HG02840 (cell line): ENCODE results near the gene DDHD1.

Source experiments
- ATAC-seq: cut with Tn5 transposase; IDR thresholded peaks from one replicate; pipeline ENCODE4 v1.9.1; 2021; ENCODE audit warnings: mild to moderate bottlenecking, moderate library complexity, moderate number of reproducible peaks; ENCODE audit not compliant: unreplicated experiment, low FRiP score

DDHD1 gene

DNA sequence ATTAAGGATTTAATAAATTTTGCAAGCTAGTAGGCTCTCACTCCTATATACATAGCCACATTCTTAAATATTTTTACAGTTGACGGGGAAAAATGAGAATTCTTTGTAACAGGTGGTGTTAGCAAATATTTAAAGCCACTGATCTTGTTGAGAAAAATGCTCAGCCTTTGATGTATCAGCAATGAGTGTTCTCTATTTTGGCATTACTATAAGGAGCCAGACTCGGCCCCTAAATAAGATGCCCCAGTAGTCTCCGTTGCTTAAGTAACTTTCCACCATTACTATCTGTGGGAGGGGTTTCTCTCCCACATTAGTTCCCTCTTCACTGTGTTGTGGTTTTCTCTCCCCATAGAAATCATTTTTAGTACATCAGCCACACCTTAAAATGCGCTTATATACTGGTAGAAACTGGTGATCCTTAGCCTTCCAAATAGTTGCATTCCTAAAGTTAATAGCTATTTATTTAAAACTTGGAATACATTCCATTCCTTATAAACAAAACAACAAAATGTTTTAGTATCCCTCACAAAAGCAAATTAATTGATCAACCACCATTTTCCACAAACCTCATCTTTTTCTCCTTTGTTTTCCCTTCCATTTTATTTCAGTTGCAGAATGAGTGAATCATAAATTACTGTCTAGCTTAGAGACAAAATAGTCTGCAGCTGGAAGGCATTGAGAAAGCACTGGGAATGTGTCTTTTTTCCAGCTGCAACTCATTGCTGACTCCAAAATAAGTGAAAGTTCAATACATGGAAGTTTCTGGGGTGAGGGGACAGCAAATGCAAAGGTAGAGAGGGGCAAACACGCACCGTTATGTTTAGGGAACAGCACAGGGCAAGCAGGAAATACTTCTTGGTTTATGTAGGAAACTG, 117.5 kb downstream of the DDHD1 start:
- ATAC-seq: no peak

DNA sequence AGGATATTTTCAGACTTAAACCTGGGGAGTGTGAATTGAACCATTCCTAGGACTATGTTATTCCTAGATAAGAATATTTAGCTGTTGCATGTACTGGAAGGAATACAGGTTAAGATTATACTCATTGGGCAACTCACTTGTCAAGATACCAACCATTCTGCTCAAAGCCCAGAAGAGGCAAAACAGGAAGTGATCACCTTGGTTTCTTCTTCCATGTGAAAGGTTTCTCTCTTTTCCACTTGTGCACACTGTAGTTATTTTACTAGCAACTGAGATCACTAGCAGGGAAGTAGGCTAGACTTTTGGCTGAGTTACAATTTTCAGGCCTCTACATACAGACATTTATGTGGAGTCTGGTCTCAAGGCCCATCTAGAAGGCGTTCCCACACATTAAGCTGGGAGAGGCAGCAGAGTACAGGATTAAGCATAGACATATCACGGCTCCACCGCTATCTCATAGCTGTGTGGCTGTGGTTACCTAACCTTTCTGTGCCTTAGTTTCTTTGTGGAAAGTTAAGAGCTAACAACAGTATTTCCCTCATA, 118.4 kb downstream of the DDHD1 start:
- ATAC-seq: no peak

DNA sequence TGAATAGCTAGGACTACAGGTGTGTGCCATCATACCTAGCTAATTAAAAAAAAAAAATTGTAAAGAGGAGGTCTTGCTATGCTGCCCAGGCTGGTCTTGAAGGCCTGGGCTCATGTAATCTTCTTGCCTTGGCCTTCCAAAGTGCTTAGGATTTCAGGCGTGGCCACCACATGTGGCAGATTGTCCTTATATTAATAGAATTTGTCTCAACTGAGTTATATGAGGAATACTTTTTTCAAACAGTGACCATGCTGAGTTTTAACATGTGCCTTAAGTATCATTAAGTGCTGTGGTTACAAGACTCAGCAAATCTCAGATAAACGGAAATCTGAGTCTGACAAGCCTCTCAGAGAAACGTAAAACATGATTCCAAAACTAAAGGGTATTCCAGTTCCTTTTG, 119.1 kb downstream of the DDHD1 start:
- ATAC-seq: no peak

DNA sequence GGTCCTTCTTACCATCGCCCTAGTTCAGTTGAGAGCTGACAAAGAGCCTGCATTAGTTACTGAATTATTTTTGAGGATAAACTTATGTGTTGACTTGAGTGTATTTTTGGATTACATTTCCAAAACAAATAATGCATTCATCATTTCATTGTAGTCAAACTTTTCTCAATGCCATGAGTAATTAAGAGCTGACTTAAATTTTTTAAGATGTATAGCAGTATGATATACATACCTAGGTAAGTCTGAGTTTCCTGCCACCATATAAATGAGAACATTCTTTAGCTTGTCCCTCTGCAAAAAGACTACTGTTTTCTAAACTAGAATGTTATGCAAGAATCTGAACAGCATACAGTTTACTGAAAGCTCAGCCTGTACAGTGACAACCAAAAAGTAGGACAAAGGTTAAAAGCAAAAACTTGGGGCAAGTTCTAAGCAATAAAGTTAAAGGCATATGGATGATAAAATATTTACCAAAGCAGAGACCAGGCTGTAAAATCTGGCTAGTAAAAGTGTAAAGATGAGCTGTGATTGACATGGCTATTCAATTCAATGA, 120.2 kb downstream of the DDHD1 start:
- ATAC-seq: no peak

DNA sequence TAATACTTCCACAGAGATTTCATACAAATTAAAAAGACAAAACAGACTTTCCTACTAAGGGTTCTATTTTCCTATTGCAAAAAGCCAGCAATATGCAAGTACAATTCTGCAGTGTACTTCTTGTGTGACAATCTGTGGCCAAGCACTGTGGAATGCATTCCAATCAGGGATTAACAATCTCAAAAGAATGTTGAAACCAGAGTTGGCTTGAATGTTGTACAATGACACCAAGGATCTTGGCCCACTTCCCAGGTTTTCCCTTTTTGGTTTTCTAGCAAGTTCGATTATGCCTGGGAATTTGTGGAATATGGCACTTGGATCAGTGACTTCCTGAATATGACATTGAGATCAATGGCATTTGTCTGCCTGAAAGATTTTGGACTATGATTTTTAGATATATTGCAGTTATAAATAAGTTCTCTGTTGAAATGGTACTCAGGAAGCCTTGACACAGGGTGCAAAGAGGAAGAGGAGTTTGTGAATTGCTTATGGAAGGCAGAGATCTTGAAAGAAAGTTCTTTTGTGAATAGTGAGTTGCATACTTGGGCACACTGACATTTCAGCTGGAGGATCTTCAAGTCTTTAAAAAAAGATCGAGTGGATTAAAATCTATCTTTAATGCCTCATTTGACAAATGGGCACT, 120.8 kb downstream of the DDHD1 start:
- no peak for ATAC-seq

DNA sequence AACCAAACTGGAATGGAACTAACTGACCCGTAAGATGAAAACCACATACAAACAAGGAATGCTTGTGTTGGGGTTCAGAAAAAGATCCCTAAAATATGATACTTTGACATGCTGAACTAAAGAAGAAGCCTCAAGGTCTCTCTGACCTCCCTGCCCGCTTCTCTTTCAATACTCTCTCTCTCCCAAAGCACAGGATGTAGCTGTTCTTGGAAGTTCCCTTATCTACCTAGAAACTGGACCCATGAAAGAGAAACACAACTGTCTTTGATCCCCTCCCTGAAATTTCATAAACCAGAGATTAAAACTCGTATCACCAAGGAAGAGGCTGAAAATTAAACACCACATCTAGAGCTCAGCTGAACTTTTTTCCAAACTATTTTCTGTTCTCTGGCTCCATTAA, 125.6 kb downstream of the DDHD1 start:
- no peak for ATAC-seq

DNA sequence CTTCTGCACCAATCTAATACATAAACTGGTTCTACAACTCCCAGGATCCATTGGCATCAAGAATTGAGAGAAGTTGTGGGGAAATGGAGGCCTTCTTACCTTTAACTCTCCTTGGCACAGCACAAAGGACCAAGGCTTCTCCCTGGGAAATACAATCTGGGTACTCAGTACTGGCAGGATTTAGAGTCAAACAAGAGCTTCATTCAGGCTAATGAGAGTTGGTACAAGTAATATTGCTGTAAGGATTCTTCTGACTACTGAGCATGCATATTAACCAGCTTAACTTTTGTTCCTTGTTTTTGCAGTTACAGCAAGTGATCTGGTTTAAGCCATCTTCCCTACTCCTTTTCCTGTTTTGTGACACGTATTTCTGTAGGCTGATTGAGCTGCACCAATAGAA, 126.1 kb downstream of the DDHD1 start:
- ATAC-seq: no peak

DNA sequence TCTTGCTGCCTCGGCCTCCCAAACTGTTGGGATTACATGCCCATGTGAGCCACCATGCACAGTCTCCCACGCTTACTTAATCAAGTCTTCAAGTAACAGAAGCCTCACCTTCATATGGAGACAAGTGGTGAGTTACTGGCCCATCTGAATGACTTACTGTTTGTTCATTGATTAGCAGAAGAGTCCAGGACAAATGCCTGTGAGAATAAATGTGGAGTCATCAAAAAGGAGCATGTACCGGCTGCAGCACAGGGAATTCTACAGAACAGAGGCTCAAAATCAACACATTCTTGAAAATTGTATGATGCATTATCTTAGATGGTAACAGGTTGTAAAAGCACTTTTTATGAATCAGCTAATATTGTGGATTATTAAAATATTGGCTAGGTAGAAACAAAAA, 129.8 kb downstream of the DDHD1 start:
- no peak for ATAC-seq

DNA sequence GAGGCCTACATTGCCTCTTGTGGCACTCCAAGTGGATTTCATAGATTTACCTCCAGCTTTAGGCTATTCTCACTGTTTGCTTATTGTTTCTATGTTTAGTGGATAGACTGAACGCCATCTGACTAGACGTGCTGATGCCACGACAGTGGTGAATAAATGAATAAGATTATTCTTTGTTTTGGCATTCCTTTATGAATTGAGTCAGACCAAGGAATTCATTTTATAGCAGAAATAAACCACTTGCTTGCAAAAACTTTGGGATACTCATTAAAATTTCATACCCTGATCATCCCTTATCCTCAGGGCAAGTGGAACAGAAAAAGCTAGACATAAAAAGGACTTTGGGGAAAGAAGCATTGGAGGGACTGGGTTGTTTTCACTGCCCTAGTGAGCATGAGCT, 130.5 kb downstream of the DDHD1 start:
- ATAC-seq: no peak

DNA sequence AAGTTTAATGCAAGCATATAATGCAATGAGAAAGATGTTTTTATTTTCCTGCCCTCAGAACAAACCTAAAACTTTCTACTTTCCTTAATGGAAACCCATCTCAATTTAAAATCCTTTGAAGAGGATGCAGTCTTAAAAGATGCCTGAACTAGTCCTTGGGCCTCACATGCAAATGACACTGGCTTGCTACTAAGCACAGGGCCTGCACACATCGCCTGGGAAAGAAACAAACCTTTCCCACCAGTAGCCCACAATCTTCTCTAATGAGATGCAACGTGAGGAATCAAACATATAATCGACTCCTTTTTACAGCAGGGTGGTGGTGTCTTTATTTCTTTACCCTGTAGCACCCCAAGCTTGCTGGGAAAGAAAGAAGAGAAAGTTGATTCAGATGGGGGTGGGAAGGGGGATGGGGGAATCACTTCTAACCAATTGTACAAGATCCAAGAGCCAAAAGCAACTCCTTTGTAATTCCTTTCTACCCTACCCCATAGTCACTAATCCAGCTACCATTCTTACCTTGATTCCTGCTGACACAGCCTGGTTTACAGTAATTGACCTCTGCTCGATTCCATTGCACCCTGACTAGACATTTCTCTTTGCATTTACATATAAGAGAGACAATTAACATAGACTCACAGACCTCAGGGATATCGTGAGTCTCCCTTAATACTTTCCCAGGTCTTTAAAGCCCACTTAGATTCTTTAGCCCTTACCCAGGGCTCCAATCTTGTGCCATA, 132.8 kb downstream of the DDHD1 start:
- no peak for ATAC-seq

DNA sequence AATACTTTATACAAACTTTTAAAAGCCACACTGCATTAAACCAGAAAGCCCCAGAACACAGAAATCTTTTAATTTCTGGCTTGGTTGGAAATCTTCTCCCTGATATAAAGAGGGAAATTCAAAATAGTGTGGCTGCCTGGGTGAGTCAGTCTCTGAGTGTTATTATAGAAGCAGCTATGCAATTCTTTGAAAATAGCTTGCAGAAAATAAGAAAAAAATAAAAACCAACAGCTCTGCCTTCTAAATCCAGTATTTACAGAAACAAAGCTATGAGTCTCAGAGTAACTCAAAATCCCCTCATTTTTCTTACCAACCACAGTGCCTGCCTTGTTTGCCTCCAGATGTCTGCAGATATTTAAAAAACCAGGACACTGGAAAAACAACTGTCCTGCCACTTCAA, 133.7 kb downstream of the DDHD1 start:
- ATAC-seq: no peak

DNA sequence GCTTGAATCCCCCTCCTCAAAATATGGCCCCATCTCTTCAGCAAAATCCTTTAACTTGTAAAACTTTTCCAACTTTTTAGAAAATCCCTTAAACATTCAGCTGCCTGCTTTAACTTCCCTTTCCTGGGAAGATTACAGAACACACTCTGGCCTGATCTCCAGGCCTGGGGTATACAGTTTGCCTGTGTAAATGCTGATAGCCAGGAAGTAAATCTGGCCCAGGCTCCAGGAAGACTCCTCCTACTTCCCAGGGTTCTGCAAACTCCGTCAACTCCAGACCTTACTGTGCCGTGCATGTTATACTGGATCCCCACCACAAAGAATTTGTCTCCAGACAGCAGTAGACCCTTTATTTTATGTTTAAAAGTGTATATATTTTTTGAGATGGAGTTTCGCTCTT, 135.3 kb downstream of the DDHD1 start:
- no peak for ATAC-seq

DNA sequence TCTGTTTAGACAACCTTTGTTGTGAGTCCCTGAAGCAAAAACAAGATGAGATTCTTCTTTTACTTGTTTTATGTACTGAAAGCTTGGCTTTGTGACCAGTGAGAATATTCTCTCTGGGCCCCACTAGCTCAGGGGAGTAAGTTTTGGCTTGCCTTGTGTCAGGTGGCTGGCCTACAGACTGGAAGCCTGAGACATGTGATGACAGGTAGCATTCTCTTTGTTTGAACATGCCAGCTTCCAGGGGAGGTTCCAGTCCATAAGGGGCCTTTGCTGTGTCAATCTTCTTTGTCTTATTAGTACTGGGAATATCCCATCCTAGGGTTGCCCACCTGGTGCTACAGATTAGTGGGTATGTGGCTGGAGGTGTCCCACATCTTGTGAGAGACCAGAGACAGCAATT, 136.2 kb downstream of the DDHD1 start:
- no peak for ATAC-seq

DNA sequence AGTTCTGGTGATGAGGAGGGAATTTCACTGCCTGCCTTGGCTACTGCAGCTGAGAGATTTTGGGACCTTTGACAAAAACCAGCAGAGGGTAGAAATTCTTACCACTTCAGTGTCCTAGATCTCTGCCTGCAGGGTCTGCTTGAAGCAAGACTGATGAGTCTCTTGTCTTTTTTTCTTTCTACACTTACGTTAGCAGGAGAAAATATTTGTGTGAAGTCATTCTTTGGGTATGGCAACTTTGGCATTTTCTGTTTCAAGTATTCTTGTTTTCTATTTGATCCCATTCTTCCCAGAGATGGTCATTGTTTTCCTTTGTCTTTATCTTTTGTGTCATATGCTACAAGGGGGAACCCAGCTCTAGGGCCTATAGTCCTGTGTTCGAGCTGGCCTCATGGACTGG, 136.6 kb downstream of the DDHD1 start:
- ATAC-seq: no peak

DNA sequence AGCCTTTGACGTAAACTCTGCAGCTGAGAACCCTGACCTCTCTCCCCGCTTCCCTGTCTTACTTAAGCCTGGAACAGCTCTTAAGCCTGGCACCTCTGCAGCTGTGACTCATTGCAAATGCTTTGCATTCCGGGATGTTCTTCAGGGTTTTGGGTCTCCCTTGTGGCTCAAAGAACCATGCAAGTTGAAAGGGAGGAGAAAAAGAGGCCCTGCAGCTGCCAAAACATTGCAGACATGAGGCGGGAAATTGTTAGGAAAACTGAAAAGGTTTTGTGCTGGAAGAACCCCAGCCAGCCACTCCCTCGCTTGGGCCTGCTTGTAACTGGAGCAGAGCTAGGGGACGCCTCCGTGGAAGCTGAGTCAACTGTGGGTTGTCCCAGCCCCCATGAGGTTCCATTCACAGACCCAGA, 142.1 kb downstream of the DDHD1 start:
- no peak for ATAC-seq

DNA sequence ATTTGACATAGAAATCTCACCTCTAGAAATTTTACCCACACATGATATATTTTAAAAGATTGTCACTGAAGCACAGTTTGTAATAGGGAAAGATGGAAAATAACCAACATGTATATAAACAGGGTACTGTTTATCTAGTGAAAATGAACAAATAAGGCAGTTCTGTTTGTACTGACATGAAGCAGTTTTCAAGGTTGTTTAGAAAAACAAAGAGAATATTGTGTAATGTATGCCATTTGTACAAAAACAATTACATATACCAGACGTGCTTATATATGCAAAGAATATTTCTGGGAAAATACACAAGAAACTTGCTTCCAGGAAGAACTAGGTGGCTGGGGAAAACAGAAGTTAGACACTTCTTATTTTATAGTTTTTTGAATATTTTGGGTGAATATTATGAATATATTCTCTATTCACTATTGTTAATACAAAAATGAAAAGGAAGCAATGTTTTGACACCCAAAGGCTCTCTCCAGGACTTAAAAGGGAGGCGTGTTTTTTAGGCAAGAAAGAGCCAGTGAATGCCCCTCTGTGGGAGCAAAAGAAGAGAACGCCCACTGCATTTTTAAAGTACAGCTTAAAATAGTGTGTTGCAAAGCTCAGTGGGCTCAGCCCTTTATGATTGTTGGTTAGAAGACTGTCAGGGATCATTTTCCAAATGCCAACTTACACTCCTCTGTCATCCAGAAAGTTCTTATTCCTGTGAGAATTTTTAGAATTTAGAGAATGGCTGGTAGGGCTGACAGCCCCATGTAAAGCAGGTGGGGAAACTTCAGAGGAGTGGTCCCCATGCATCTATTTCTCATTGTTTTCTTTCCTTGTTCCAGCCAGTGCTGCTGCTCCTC, 142.7 kb downstream of the DDHD1 start:
- ATAC-seq: no peak

DNA sequence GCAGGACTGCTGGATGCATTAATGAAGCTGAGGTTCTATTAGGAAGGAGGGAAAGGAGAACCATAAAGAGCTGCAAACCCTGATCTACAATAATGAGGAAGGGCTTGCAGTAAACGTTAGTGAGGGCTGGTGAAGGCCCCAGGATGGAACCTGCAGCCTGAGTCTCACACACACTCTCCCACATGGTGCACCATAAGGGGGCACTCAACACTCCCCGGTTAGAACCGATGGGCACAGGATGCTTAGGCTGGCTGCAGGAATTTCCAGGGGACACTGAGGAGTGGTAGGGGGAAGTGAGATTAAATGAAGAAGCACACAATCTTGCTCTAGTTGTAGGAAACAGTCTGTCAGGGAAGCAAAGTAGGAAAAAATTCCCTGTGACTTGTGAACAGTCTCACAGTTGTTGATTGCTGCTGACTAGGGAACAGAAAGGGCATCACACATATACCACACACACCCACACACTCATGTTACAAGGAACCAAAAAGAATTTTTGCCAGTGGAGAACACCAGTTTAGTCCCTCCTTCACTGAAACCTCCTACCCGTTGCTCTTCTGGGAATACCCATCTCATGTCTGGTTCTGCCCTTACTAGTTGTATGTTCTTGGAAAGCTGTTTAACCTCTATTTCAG, 146.1 kb downstream of the DDHD1 start:
- no peak for ATAC-seq

DNA sequence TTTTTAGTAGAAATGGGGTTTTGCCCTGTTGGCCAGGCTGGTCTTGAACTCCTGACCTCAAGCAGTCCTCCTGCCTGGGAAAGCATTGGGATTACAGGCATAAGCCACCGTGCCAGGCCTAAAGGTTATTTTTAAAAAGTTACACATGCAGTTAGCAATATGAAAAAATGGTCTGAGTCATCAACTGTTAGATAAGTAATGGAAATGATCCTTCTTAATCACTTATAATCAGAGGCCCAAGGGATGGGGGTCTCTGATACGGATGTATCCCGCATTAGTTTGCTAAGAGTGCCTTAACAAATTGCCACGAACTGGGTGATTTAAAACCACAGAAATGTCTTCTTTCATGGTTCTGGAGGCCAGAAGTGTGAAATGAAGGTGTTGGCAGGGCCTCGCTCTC, 148.1 kb downstream of the DDHD1 start:
- ATAC-seq: no peak

DNA sequence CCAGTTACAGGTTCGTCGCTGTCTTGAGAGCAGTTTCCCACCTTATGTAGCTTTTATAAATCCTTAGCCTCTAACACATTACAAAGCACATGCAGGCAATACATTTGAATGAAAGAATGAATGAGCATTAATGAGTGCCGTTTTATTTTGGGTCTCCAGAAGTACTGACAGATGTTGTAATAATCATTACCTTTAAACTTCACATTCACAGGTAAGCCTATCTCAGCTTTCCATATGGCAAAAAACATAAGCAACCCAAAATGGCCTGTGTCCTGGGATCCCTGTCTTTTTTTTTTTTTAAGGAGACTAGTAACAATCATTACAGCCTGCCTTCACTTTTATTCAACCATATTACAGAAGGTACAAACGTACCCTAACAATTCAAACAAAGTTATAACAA, 149.3 kb downstream of the DDHD1 start:
- ATAC-seq: no peak

DNA sequence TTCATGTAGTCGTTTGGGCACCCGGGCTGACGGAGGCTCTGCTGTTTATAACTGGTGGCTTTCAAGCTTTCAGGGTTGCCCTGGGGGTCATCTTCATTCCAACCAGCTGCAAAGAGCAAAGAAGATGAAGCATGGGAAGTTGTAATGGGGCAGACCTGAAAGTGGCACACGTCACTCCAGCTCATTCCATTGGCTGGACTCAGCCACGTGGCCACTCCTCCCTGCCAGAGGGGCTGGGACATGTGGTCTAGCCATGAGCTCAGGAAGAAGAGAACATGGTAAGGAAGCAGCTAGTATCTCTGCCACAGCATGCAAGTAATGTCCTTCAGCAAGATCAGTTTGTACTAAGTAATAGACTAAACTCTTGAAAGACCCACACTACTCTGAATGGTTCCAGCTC, 150.5 kb downstream of the DDHD1 start:
- no peak for ATAC-seq
